Liver (tissue), 3 donors: ENCODE measurements around the gene FOXS1.

ENCODE experiments used
- RXRA ChIP-seq, 2 donors: IDR thresholded peaks; 2 replicates each; pipeline ENCODE4 v1.6.1; 2017 to 2018; ENCODE audit warnings: antibody characterized with exemption in 2 of 2, mild to moderate bottlenecking in 1 of 2
- TF ChIP-seq, protein P1 (sequence below): fragments of 150-350 bp; IDR thresholded peaks from 2 replicates; pipeline ENCODE4 v1.5.1; 2017; ENCODE audit warnings: improper control_type of control experiment, low read depth, low read length; ENCODE audit not compliant: missing input control
- donor health status: healthy.
- donor health status: healthy.

DNA sequence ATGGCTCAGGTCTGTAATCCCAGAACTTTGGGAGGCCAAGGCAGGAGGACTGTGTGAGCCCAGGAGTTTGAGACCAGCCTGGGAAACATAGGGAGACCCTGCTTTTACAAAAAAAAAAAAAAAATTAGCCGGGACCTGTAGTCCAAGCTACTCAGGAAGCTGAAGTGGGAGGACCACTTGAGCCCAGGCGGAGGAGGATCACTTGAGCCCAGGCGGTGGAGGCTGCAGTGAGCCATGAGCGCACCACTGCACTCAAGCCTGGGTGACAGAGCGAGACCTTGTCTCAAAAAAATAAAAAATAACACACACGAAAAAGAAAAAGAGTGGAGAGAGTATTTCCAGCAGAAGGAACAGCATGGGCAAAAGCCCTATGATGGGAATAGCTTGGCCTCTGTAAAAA lies 27.0 kb upstream of the FOXS1 start:
- TF ChIP-seq, protein P1, sequence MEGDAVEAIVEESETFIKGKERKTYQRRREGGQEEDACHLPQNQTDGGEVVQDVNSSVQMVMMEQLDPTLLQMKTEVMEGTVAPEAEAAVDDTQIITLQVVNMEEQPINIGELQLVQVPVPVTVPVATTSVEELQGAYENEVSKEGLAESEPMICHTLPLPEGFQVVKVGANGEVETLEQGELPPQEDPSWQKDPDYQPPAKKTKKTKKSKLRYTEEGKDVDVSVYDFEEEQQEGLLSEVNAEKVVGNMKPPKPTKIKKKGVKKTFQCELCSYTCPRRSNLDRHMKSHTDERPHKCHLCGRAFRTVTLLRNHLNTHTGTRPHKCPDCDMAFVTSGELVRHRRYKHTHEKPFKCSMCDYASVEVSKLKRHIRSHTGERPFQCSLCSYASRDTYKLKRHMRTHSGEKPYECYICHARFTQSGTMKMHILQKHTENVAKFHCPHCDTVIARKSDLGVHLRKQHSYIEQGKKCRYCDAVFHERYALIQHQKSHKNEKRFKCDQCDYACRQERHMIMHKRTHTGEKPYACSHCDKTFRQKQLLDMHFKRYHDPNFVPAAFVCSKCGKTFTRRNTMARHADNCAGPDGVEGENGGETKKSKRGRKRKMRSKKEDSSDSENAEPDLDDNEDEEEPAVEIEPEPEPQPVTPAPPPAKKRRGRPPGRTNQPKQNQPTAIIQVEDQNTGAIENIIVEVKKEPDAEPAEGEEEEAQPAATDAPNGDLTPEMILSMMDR: no peak
- no peak for TF ChIP-seq RXRA (IDR thresholded peaks at IDR 0.05)
